Midbrain (tissue), 1 donor: ENCODE results near the gene SHISAL1.

Source experiments
- DNase-seq: peaks from one replicate; lab custom pipeline; 2025; lab: John Stamatoyannopoulos, UW

Gene SHISAL1

GRCh38 chr22:44342347-44342956, 29.7 kb upstream of the SHISAL1 start:
- no peak for DNase-seq

GRCh38 chr22:44341431-44342346, 28.9 kb upstream of the SHISAL1 start:
- no peak for DNase-seq

- no peak for DNase-seq
These were observed 27.8 kb upstream of the SHISAL1 start for GRCh38 chr22:44340271-44341239.

DNA sequence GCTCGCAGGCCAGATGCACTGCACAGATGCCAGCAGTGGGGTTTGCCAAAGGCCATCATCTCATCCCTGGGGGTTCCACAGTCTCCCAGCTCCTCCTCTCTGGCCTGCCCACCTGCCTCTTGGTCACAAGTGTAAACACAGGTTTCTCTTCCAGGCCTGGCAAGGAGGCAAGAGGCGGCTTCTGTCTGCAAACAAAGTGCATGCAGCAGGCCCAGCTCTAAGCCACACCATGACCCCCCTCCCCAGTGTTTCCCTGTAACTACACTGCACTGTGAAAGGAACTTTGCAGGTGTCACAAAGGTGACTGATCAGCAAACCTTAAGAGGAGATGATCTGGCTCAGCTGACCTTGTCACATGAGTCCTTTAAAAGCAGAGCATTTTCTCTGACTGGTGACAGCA, 26.2 kb upstream of the SHISAL1 start:
- no peak for DNase-seq

GRCh38 chr22:44338177-44338810, 25.5 kb upstream of the SHISAL1 start:
- DNase-seq: no peak

DNA sequence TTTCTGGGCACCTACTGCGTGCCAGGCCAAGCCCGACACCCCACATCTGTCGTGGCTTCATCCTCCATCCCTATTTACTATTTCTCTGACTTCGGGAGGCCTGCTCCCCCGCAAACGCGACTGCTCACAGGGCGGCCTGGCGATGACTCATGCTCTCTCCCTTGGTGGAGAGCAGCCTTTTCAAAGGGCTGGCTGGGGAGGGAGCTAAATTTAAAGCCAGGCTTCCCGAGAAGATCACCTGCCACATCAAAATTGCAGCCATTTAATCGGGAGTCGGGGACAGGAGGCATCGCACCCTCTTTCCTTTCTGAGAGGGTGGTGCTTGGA, 24.9 kb upstream of the SHISAL1 start:
- DNase-seq: no peak

GRCh38 chr22:44336962-44337677, 24.4 kb upstream of the SHISAL1 start:
- DNase-seq: no peak

DNA sequence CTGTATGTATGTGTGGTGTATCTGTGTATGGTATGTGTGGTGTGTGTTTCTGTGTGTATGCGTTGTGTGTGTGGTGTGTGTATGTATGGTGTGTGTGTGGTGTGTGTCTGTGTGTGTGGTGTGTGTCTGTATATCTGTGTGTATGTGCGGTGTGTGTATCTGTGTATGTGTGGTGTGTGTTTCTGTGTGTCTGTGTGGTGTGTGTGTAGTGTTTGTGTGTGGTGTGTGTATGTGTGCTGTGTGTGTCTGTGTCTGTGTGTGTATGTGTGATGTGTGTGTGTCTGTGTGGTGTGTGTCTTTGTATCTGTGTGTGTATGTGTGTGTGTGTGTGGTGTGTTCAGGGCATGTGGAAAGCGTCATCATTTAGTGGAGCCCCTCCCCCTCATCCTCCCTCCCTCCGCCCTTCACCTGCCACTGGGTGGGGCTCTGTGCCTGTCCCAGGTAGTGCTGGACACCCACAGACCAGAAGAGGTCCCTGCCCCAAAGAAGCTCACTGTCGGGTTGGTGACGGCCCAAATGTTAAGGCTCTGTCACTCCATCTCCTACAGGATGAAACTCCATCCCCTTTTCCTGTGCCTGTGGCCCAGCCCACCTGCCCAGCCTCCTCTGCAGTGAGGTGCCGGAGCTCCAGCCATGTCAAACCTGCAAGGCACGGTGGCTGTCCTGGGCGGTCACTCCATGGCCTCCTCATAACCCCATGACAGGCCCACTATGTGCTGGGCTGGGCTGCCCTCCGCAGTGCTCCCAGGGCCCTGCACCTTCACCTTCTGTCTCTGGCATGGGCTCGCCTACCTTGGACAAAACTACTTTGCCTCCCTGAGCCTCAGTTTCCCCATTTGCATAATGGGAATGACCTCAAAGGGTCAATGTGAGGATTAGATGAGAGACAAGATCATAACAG, 23.4 kb upstream of the SHISAL1 start:
- DNase-seq: no peak

DNA sequence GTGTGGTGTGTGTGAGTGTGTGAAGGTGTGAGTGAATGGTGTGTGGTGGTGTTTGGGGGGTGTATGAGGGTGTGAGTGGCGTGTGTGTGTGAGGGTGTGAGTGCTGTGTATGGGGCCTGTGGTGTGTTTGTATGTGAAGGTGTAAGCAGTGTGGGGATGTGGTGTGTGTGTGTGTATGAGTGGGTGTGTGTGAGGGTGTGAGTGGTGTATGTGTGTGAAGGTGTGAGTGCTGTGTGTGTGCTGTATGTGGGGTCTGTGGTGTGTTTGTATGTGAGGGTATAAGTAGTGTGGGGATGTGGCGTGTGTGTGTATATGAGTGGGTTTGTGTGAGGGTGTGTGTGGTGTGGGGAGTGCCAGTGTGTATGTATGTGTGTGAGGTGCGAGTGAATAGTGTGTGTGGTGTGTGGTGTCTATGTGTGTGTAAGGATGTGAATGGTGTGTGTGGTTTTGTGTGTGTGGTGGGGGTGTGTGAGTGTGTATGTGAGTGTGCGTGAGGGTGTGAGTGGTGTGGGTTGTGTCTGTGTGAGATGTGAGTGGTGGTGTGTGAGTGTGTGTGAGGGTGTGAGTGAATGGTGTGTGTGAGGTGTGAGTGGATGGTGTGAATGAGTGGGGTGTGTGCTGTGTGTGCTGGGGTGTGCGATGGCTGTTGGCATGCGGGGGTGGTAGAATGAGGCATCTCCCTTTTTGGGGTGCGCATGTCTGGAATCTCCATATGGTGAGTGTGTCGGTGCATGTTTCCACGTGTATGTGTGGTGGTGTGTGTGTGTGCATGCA, 22.5 kb upstream of the SHISAL1 start:
- DNase-seq: no peak

DNA sequence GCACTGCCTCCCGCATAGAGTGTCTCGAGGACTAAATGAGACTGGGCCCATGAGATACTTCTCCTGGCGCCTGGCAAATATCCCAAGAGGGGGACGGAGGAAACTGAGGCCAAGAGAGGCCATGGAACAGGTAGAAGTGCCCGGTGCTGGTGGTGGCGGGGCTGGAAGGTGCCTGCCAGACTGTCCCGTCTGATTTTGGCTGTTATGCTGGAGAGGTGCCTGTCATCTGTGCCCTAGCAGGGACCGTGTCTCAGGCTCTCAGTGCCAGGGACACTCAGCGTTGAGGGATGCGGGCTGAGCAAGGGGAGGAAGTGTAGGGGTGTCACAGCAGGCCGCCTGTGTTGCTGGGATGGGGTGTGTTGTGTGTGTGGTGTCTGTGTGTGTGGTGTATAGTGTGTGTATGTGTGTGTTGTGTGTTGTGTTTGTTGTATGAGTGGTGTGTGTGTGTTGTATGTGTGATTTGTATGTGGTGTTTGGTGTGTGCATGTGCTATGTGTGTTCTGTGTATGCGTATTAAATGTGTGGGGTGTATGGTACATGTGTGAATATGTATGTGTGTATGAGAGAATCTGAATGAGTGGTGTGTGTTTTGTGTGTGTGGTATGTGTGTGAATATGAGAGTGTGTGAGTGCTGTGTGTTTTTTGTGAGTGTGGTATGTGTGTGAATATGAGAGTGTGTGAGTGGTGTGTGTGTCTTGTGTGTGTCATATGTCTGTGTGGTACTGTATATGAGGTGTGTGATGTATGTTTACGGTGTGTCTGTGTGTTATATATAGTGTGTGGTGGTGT, 21.3 kb upstream of the SHISAL1 start:
- no peak for DNase-seq

- no peak for DNase-seq
These were observed 20.2 kb upstream of the SHISAL1 start for GRCh38 chr22:44332946-44333345.

- no peak for DNase-seq
These were observed 19.3 kb upstream of the SHISAL1 start for GRCh38 chr22:44331881-44332714.

- DNase-seq: no peak
These were observed 18.3 kb upstream of the SHISAL1 start for GRCh38 chr22:44330744-44331660.

GRCh38 chr22:44330188-44330743, 17.5 kb upstream of the SHISAL1 start:
- DNase-seq: no peak

DNA sequence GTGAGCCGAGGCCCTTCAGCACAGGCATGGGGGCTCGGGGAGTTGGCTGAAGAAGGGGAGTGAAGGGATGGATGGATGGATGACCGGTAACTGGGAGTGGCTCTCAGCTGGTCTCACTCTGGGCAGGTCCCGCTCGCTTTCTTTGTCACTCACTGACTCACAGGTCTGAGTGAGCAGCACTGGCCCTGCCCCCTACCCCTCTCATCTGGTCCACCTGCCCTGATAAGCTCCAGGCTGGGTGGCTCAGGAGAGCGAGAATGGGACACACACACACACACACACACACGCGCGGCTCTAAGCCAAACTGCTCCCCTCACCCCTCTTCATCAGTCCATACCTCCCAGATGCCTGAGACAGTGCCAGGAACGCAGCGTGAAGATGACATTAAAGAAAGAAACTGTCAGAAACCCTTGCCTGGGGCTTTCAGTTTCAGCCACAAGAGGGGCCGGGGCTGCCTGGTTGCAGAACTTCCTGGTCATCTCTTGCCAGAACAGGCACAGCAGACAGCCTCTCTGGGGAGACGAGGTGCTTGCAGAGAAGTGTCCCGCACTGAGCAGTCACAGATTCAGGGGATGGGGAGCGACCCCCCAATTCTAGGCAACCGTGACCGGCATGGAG, 16.5 kb upstream of the SHISAL1 start:
- no peak for DNase-seq

DNA sequence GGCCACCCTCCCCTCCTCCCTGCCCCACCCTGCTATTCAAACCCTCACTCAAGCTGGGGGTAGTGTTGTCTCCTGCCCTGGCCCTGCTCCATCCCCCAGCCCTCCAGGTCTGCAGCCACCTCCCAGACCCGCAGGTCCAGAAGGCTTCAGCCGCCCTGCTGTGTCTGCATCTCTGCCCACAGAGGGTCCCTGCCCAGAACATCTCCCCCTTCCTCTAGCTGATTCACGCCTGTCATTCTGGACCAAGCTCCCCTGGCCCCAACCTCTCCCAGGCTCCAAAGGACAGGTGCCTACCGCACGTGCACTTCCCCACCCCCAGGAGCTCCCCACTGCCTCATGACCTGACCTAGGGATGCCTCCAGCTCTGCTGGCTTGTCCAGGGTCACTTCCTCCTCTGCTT, 16.0 kb upstream of the SHISAL1 start:
- DNase-seq: no peak
